GM23248 (cell line): ENCODE results near the gene CHMP3.

Source experiments
- EZH2 ChIP-seq: fragments of 200-600 bp; sonication (generic); IDR thresholded peaks from 2 replicates; pipeline ENCODE4 v1.6.1; 2018; ENCODE audit warnings: antibody characterized with exemption, mild to moderate bottlenecking; ENCODE audit not compliant: insufficient read depth, poor library complexity, severe bottlenecking
- EZH2phosphoT487 ChIP-seq: fragments of 200-600 bp; sonication (generic); IDR thresholded peaks from 2 replicates; pipeline ENCODE4 v1.6.1; 2018; ENCODE audit warnings: antibody characterized with exemption, moderate library complexity, mild to moderate bottlenecking, low read depth; ENCODE audit not compliant: insufficient read depth

- TF ChIP-seq EZH2, result no peak
- no peak for TF ChIP-seq EZH2phosphoT487
These were observed 30.0 kb upstream of the CHMP3 start for GRCh38 chr2:86593266-86593665.
